ENCODE data around the gene COLQ.
"Not testable (repeated sequence)": the region's sequence is repeated elsewhere in the genome, so short reads cannot be mapped to it uniquely, and the experiment has no call there.

COLQ gene

GRCh38 chr3:15536856-15537255 lies 15.3 kb upstream of the COLQ start:
- Histone ChIP-seq H3K36me3 (ENCODE audit: control insufficient read depth, insufficient read depth, low read length) (no peaks in the 10 kb centered on the region), H3K4me1 (ENCODE audit: control insufficient read depth, insufficient read depth, low read length) (no peaks in the 10 kb centered on the region), H3K27me3 (ENCODE audit: control insufficient read depth, insufficient read depth, low read length) (no peaks in the 10 kb centered on the region), H3K9ac (ENCODE audit: low read length) (no peak overlapping the region), H3K9me3 (ENCODE audit: control insufficient read depth, low read length) (no peaks in the 10 kb centered on the region), H3K4me3 (ENCODE audit: low read length) (no peak overlapping the region)

GRCh38 chr3:15535732-15536131 lies 14.2 kb upstream of the COLQ start:
- Histone ChIP-seq H3K4me1 (ENCODE audit: control insufficient read depth, insufficient read depth, low read length) (no peaks in the 10 kb centered on the region), H3K9me3 (ENCODE audit: control insufficient read depth, low read length) (no peaks in the 10 kb centered on the region), H3K27me3 (ENCODE audit: control insufficient read depth, insufficient read depth, low read length) (no peaks in the 10 kb centered on the region), H3K36me3 (ENCODE audit: control insufficient read depth, insufficient read depth, low read length) (no peaks in the 10 kb centered on the region), H3K4me3 (ENCODE audit: low read length) (no peak overlapping the region), H3K9ac (ENCODE audit: low read length) (no peak overlapping the region)

- H3K36me3 ChIP-seq (ENCODE audit: control insufficient read depth, insufficient read depth, low read length); H3K4me3 ChIP-seq (ENCODE audit: low read length); H3K9me3 ChIP-seq (ENCODE audit: control insufficient read depth, low read length); H3K27me3 ChIP-seq (ENCODE audit: control insufficient read depth, insufficient read depth, low read length); H3K9ac ChIP-seq (ENCODE audit: low read length): not testable (repeated sequence)
- H3K4me1 ChIP-seq (ENCODE audit: control insufficient read depth, insufficient read depth, low read length): peaks cover 12% of the 10 kb centered on the region
Measured at GRCh38 chr3:15532614-15533013, 11.1 kb upstream of the COLQ start.

GRCh38 chr3:15531346-15531745 lies 9.8 kb upstream of the COLQ start:
- no peaks in the 10 kb centered on the region for H3K27me3 ChIP-seq (ENCODE audit: control insufficient read depth, insufficient read depth, low read length)
- H3K9ac ChIP-seq (ENCODE audit: low read length): no peak overlapping the region
- H3K36me3 ChIP-seq (ENCODE audit: control insufficient read depth, insufficient read depth, low read length): no peaks in the 10 kb centered on the region
- no peaks in the 10 kb centered on the region for H3K9me3 ChIP-seq (ENCODE audit: control insufficient read depth, low read length)
- H3K4me3 ChIP-seq (ENCODE audit: low read length): no peak overlapping the region
- H3K4me1 ChIP-seq (ENCODE audit: control insufficient read depth, insufficient read depth, low read length): peaks cover 12% of the 10 kb centered on the region

GRCh38 chr3:15528854-15529537 lies 7.5 kb upstream of the COLQ start:
- H3K9ac ChIP-seq (ENCODE audit: low read length): no peak overlapping the region
- no peaks in the 10 kb centered on the region for H3K36me3 ChIP-seq (ENCODE audit: control insufficient read depth, insufficient read depth, low read length)
- H3K27me3 ChIP-seq (ENCODE audit: control insufficient read depth, insufficient read depth, low read length): no peaks in the 10 kb centered on the region
- peaks cover 12% of the 10 kb centered on the region for H3K4me1 ChIP-seq (ENCODE audit: control insufficient read depth, insufficient read depth, low read length)
- H3K4me3 ChIP-seq (ENCODE audit: low read length): no peak overlapping the region
- no peaks in the 10 kb centered on the region for H3K9me3 ChIP-seq (ENCODE audit: control insufficient read depth, low read length)

- Histone ChIP-seq H3K9ac (ENCODE audit: low read length) (no peak overlapping the region), H3K9me3 (ENCODE audit: control insufficient read depth, low read length) (no peaks in the 10 kb centered on the region), H3K4me3 (ENCODE audit: low read length) (no peak overlapping the region), H3K36me3 (ENCODE audit: control insufficient read depth, insufficient read depth, low read length) (no peaks in the 10 kb centered on the region), H3K4me1 (ENCODE audit: control insufficient read depth, insufficient read depth, low read length) (peaks cover 12% of the 10 kb centered on the region), H3K27me3 (ENCODE audit: control insufficient read depth, insufficient read depth, low read length) (no peaks in the 10 kb centered on the region)
Measured at GRCh38 chr3:15527031-15527459, 5.5 kb upstream of the COLQ start.

- H3K9me3 ChIP-seq (ENCODE audit: control insufficient read depth, low read length): no peaks in the 10 kb centered on the region
- H3K27me3 ChIP-seq (ENCODE audit: control insufficient read depth, insufficient read depth, low read length): no peaks in the 10 kb centered on the region
- H3K36me3 ChIP-seq (ENCODE audit: control insufficient read depth, insufficient read depth, low read length): no peaks in the 10 kb centered on the region
- no peak overlapping the region for H3K9ac ChIP-seq (ENCODE audit: low read length)
- H3K4me1 ChIP-seq (ENCODE audit: control insufficient read depth, insufficient read depth, low read length): peaks cover 12% of the 10 kb centered on the region
- no peak overlapping the region for H3K4me3 ChIP-seq (ENCODE audit: low read length)
Measured at GRCh38 chr3:15525790-15526189, 4.3 kb upstream of the COLQ start.

GRCh38 chr3:15523660-15524417 lies 2.3 kb upstream of the COLQ start:
- no peak overlapping the region for H3K4me3 ChIP-seq (ENCODE audit: low read length)
- no peaks in the 10 kb centered on the region for H3K27me3 ChIP-seq (ENCODE audit: control insufficient read depth, insufficient read depth, low read length)
- H3K4me1 ChIP-seq (ENCODE audit: control insufficient read depth, insufficient read depth, low read length): peaks cover 4% of the 10 kb centered on the region
- no peaks in the 10 kb centered on the region for H3K36me3 ChIP-seq (ENCODE audit: control insufficient read depth, insufficient read depth, low read length)
- H3K9ac ChIP-seq (ENCODE audit: low read length): no peak overlapping the region
- no peaks in the 10 kb centered on the region for H3K9me3 ChIP-seq (ENCODE audit: control insufficient read depth, low read length)

- no peak overlapping the region for H3K9ac ChIP-seq (ENCODE audit: low read length)
- no peaks in the 10 kb centered on the region for H3K4me1 ChIP-seq (ENCODE audit: control insufficient read depth, insufficient read depth, low read length)
- no peaks in the 10 kb centered on the region for H3K27me3 ChIP-seq (ENCODE audit: control insufficient read depth, insufficient read depth, low read length)
- no peaks in the 10 kb centered on the region for H3K36me3 ChIP-seq (ENCODE audit: control insufficient read depth, insufficient read depth, low read length)
- no peaks in the 10 kb centered on the region for H3K9me3 ChIP-seq (ENCODE audit: control insufficient read depth, low read length)
- no peak overlapping the region for H3K4me3 ChIP-seq (ENCODE audit: low read length)
Measured at GRCh38 chr3:15522016-15522415, 510 bp upstream of the COLQ start.

GRCh38 chr3:15520804-15521572 lies 518 bp downstream of the COLQ start:
- Histone ChIP-seq H3K27me3 (ENCODE audit: control insufficient read depth, insufficient read depth, low read length) (no peaks in the 10 kb centered on the region), H3K9ac (ENCODE audit: low read length) (no peak overlapping the region), H3K9me3 (ENCODE audit: control insufficient read depth, low read length) (no peaks in the 10 kb centered on the region), H3K4me3 (ENCODE audit: low read length) (no peak overlapping the region), H3K36me3 (ENCODE audit: control insufficient read depth, insufficient read depth, low read length) (no peaks in the 10 kb centered on the region), H3K4me1 (ENCODE audit: control insufficient read depth, insufficient read depth, low read length) (no peaks in the 10 kb centered on the region)

GRCh38 chr3:15520185-15520584 lies 1.3 kb downstream of the COLQ start:
- Histone ChIP-seq H3K27me3 (ENCODE audit: control insufficient read depth, insufficient read depth, low read length) (no peaks in the 10 kb centered on the region), H3K9me3 (ENCODE audit: control insufficient read depth, low read length) (no peaks in the 10 kb centered on the region), H3K4me1 (ENCODE audit: control insufficient read depth, insufficient read depth, low read length) (no peaks in the 10 kb centered on the region), H3K9ac (ENCODE audit: low read length) (no peak overlapping the region), H3K36me3 (ENCODE audit: control insufficient read depth, insufficient read depth, low read length) (no peaks in the 10 kb centered on the region), H3K4me3 (ENCODE audit: low read length) (no peak overlapping the region)

GRCh38 chr3:15519096-15519495 lies 2.4 kb downstream of the COLQ start:
- no peak overlapping the region for H3K4me3 ChIP-seq (ENCODE audit: low read length)
- no peaks in the 10 kb centered on the region for H3K36me3 ChIP-seq (ENCODE audit: control insufficient read depth, insufficient read depth, low read length)
- no peaks in the 10 kb centered on the region for H3K4me1 ChIP-seq (ENCODE audit: control insufficient read depth, insufficient read depth, low read length)
- no peaks in the 10 kb centered on the region for H3K9me3 ChIP-seq (ENCODE audit: control insufficient read depth, low read length)
- H3K9ac ChIP-seq (ENCODE audit: low read length): no peak overlapping the region
- H3K27me3 ChIP-seq (ENCODE audit: control insufficient read depth, insufficient read depth, low read length): no peaks in the 10 kb centered on the region
